GM18511 (cell line): ENCODE data around the gene ARSB.
"Not testable (repeated sequence)": the region's sequence is repeated elsewhere in the genome, so short reads cannot be mapped to it uniquely, and the experiment has no call there.

Experiments used
- ATAC-seq: cut with Tn5 transposase; IDR thresholded peaks from one replicate; pipeline ENCODE4 v1.9.1; 2021; ENCODE audit warnings: mild to moderate bottlenecking, moderate library complexity; ENCODE audit not compliant: unreplicated experiment

Gene ARSB

GRCh38 chr5:78851891-78852290 is 133.2 kb downstream of the ARSB start:
- ATAC-seq: not testable (repeated sequence)

- ATAC-seq: no peak
These were observed 139.6 kb downstream of the ARSB start for GRCh38 chr5:78845470-78845869.

- ATAC-seq: no peak
These were observed 141.7 kb downstream of the ARSB start for GRCh38 chr5:78843436-78843835.

DNA sequence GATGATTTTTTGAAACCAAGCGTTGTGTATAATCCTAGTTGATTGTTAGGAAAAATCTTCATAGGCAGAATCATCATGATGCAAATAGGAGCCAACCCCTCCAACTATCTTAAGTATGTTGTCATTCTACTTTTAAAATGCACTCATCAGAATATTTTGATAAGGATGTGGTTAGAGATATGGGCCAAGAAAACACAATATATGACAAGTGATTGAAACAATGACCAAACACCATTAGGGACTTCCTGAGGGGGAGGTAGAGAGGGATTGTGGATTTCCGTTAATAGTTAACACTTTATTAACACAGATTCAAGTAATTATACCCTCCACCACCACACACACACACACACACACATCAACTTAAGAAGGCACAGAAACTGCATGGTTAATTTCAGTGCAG is 143.3 kb downstream of the ARSB start:
- no peak for ATAC-seq

GRCh38 chr5:78838753-78839152 is 146.4 kb downstream of the ARSB start:
- ATAC-seq: no peak

DNA sequence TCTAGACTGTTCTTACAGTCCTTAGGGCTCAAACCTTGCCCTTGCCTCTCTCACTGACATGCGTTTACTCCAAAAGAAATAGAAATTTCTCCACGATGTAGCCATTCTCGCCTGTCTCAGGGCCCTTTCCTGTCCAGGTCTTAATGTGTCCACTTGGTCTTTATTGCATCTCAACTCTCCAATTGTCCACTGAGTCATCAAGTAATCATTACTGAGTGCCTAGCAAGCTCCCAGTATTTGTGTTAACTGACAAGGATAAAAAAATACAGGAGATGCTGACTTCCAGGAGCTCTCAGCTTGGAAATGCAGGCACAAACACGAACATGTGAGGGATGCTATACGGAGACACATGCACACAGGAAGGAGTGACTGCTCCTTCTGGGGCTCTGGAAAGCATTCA is 147.3 kb downstream of the ARSB start:
- ATAC-seq: no peak

GRCh38 chr5:78835176-78835575 is 149.9 kb downstream of the ARSB start:
- no peak for ATAC-seq

- ATAC-seq: no peak
These were observed 151.8 kb downstream of the ARSB start for GRCh38 chr5:78833284-78833683.

DNA sequence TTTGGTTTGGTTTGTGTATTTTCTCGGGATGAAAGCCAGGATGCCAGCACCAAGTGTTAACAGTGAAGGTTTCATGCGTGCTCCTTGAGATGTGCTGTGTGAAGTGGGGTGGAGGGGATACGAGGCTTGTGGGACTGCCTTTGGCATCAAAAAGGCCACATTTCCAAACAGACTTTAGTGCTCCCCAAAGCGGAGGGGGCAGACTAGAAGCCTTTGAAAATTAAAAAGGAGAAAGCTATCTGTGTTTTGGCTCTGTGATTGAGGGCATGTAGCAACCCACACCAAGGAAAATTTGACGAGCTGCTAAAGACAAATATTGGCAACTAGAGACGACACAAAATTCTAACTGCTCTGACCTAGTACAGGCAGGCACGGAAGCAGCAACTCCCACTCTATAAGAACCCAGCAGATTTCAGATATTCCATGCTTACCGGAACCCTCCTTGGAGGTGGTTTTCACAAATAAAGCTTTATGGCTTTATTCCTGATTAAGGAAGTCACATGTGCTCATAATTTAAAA is 154.5 kb downstream of the ARSB start:
- ATAC-seq: no peak

DNA sequence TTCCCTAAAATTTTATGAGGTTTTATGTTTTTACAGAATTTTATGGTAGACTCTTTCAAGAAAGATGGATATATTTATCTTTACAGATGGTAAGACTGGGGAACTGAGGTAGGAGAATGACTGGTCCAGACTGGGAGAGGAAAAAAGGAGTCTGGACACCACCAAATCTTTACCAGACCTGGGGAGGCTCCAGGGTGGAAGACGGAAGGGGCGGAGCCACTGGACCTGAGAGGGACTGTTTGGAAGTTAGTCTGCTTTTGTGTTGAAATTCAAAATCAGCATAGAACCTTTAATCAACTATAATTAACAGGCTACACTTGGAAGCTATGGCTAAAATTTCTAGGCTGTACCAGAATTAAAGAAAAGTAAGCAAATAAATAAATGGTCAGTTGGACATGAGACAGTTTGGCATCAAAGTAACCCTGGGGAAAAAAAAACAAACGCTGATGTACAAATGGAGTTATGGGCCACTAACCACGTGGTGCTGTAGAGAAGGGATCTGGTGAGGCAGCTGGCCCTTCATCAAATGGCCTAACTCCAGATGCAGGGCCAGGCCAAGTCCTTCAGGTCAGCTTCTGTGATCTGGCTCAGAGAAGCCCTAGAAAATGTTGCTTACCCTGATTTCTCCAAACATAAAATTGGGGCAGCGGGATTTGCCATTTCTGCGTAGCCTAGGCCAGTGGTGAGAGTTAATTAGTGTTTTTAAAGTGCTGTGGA is 155.1 kb downstream of the ARSB start:
- no peak for ATAC-seq

GRCh38 chr5:78827725-78828124 is 157.4 kb downstream of the ARSB start:
- ATAC-seq: no peak

GRCh38 chr5:78824831-78825281 is 160.3 kb downstream of the ARSB start:
- ATAC-seq: no peak

DNA sequence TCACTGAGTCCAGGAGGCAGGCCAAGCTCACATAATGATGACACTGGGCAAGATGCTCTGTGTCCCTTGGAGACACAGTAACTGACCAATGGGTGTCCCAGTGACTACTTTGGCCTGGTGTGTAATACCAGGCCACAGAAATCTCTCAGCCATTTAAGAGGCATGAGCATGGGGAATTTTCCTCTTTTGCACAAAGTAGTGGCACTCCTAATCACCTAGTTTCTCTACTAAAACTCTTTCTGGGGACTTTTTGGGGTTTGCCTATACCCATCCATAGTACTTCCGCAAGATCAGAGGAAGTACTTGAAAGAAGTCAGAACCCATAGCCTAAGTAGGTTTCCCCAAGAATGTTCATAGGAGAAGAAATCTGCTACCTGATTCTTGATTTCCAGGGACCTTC is 161.9 kb downstream of the ARSB start:
- no peak for ATAC-seq

GRCh38 chr5:78821536-78822021 is 163.5 kb downstream of the ARSB start:
- ATAC-seq: no peak

DNA sequence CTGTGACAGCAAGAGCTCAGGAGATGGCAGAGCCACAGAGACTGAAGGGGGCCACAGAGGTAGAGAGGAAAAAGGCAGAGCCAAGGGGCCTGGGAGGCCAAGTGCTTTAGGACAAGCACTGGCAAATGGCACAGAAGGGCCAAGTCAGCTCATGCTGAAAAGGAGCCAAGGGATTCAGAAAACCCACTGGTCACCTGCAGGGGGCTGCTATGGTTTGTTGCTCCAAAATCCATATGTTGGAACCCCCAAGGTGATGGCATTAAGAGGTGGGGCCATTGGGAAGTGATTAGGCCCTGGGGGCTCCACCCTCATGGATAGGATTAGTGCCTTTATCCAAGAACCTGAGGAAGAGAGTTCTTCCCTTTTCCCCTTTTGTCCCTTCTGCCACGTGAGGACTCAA is 165.4 kb downstream of the ARSB start:
- ATAC-seq: no peak

DNA sequence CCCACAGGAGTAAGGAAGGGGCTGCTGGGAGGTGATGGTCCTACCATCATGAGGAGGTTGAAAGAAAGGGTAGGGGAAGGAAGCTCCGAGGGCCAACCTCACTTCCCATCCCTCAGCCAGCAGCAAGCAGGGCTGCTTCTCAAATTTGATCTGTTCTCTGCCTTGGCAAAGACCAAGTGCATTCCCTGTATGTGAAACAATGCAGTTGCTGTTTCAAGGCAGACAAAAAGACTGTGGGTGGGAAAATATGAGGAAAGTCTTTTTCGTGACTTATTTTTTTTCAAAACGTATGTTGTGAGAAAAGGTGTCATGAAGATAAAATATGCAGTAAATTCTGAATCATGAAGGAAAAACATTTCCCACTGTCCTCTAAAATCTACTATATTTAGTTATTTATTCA is 165.9 kb downstream of the ARSB start:
- no peak for ATAC-seq

DNA sequence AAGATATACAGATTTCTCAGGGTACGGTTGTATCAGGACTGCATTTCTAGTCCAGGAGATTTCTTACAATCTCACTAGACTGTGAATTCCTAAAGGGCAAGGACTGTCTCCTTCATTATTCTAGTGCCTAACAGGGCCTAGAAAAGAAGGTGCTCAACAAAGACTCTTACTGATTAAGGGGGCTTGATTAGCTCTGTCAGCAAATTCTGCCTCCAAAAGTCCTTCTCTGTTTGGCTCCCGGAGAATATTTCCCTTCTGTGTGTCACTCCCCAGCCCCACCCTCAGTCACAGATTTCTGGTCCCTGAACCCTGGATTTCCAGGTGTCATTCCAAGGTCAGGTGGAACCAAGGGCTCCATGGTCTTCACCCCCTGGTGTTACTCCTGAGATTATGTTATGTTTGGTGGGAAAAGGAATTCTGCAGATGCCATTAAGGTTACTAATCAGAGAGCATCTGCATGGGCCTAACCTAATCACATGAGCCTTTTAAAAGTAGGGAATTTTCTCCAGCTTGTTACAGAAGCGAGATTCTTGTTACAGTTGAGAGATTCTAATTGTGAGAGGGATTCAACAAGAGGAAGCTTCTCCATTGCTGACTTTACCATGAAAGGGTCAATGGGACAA is 168.9 kb downstream of the ARSB start:
- ATAC-seq: no peak

- no peak for ATAC-seq
These were observed 171.1 kb downstream of the ARSB start for GRCh38 chr5:78813906-78814530.

DNA sequence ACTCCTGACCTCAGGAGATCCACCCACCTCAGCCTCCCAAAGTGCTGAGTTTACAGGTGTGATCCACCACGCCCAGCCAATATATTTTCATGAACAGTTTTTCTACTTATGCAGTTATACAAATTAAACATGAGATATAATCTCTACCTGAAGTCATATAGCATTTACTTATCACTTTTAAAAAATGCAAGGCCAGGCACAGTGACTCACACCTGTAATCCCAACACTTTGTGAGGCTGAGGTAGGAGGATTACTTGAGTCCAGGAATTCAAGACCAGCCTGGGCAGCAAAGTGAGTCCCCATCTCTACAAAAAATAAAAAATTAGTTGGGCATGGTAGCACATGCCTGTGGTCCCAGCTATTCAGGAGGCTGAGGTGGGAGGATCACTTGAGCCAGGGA is 171.8 kb downstream of the ARSB start:
- ATAC-seq: no peak

- ATAC-seq: no peak
These were observed 173.2 kb downstream of the ARSB start for GRCh38 chr5:78811866-78812265.

GRCh38 chr5:78811121-78811817 is 173.8 kb downstream of the ARSB start:
- no peak for ATAC-seq
